GM10847 (cell line): ENCODE measurements around the gene CARMIL3.

Experiments used
- POLR2A ChIP-seq: IDR thresholded peaks from 2 replicates; pipeline ENCODE4 v1.6.1; 2011; ENCODE audit not compliant: insufficient read length; ENCODE audit errors: extremely low read depth

Gene CARMIL3

GRCh38 chr14:24063263-24063836 is 11.5 kb downstream of the CARMIL3 start:
- no peak for TF ChIP-seq POLR2A

GRCh38 chr14:24064091-24064795 is 12.4 kb downstream of the CARMIL3 start:
- TF ChIP-seq POLR2A: no peak

GRCh38 chr14:24064856-24065255 is 13.0 kb downstream of the CARMIL3 start:
- TF ChIP-seq POLR2A: no peak

- no peak for TF ChIP-seq POLR2A
Observed at GRCh38 chr14:24065408-24065807, 13.6 kb downstream of the CARMIL3 start.

- no peak for TF ChIP-seq POLR2A
Observed at GRCh38 chr14:24066496-24067132, 14.8 kb downstream of the CARMIL3 start.

GRCh38 chr14:24067133-24068082 is 15.6 kb downstream of the CARMIL3 start:
- no peak for TF ChIP-seq POLR2A

GRCh38 chr14:24068711-24069410 is 17.1 kb downstream of the CARMIL3 start:
- TF ChIP-seq POLR2A: no peak

GRCh38 chr14:24069411-24069735 is 17.6 kb downstream of the CARMIL3 start:
- no peak for TF ChIP-seq POLR2A

- no peak for TF ChIP-seq POLR2A
Observed at GRCh38 chr14:24070285-24071143, 18.7 kb downstream of the CARMIL3 start.

- TF ChIP-seq POLR2A: no peak
Observed at GRCh38 chr14:24071144-24071697, 19.4 kb downstream of the CARMIL3 start, which contains the start of gene CPNE6. TSS of gene CPNE6 (plus strand) at chr14:24071562. CDS start at chr14:24072937, 1,375 bp downstream.

GRCh38 chr14:24071836-24072430 is 20.1 kb downstream of the CARMIL3 start:
- TF ChIP-seq POLR2A: no peak

GRCh38 chr14:24072436-24072835 is 20.6 kb downstream of the CARMIL3 start:
- TF ChIP-seq POLR2A: no peak

GRCh38 chr14:24072881-24073877 is 21.4 kb downstream of the CARMIL3 start:
- TF ChIP-seq POLR2A: no peak
